ENCODE data around the gene PYGL. TPM values are rescaled to one million over a fixed set of nuclear protein-coding genes. Genes with fewer than 3 reads are reported as not detected.

Gene PYGL
- total RNA-seq, 1 donor from 2014 or later, result 63.0 TPM

GRCh38 chr14:50935126-50936015 is 8.9 kb downstream of the PYGL start:
- peaks cover 13% of the 10 kb centered on the region for H3K4me1 Mint-ChIP-seq
- H3K27ac ChIP-seq, result no peak overlapping the region
- TF ChIP-seq EZH2phosphoT487 (IDR thresholded peaks at IDR 0.05) (no peak), CTCF (IDR thresholded peaks at IDR 0.05) (no peak), EZH2 (IDR thresholded peaks at IDR 0.05) (no peak)
- H3K4me3 ChIP-seq, result no peak overlapping the region
- H4K20me1 ChIP-seq (ENCODE audit: low read depth), result no peaks in the 10 kb centered on the region
- H3K9me3 ChIP-seq (ENCODE audit: low read depth), result no peaks in the 10 kb centered on the region
- no peaks in the 10 kb centered on the region for H3K27me3 ChIP-seq
- no peak for DNase-seq (ENCODE audit: low spot score)
- H3K9me3 Mint-ChIP-seq, result no peaks in the 10 kb centered on the region
- H3K36me3 ChIP-seq, result peaks cover 7% of the 10 kb centered on the region
- peaks cover 2% of the 10 kb centered on the region for H3K36me3 Mint-ChIP-seq
- H3K27me3 Mint-ChIP-seq (ENCODE audit: insufficient read depth, low read depth), result peaks cover 2% of the 10 kb centered on the region
- H3F3A ChIP-seq (ENCODE audit: low read depth), result peaks cover 7% of the 10 kb centered on the region
- H2AFZ ChIP-seq (replicated peaks), result no peak overlapping the region
- no peak overlapping the region for H3K4me3 Mint-ChIP-seq
- H3K4me2 ChIP-seq, result no peak overlapping the region
- no peaks in the 10 kb centered on the region for H3K79me2 ChIP-seq (ENCODE audit: low read depth)
- peaks cover 10% of the 10 kb centered on the region for H3K4me1 ChIP-seq
- no peak overlapping the region for H3K27ac Mint-ChIP-seq
- no peak overlapping the region for H3K9ac ChIP-seq

GRCh38 chr14:50932592-50933495 is 11.4 kb downstream of the PYGL start:
- no peak overlapping the region for H3K4me3 Mint-ChIP-seq
- peaks cover 13% of the 10 kb centered on the region for H3K4me1 Mint-ChIP-seq
- Histone ChIP-seq H3K4me2 (no peak overlapping the region), H3K4me1 (peaks cover 10% of the 10 kb centered on the region), H3K27me3 (no peaks in the 10 kb centered on the region), H3K9ac (no peak overlapping the region), H4K20me1 (ENCODE audit: low read depth) (no peaks in the 10 kb centered on the region), H3K27ac (peak overlapping the region; percentile 10), H3F3A (ENCODE audit: low read depth) (peaks cover 7% of the 10 kb centered on the region), H3K36me3 (peaks cover 7% of the 10 kb centered on the region), H3K4me3 (no peak overlapping the region), H3K79me2 (ENCODE audit: low read depth) (no peaks in the 10 kb centered on the region), H2AFZ (replicated peaks) (no peak overlapping the region), H3K9me3 (ENCODE audit: low read depth) (no peaks in the 10 kb centered on the region)
- H3K9me3 Mint-ChIP-seq, result no peaks in the 10 kb centered on the region
- no peaks in the 10 kb centered on the region for H3K27me3 Mint-ChIP-seq (ENCODE audit: insufficient read depth, low read depth)
- peaks cover 2% of the 10 kb centered on the region for H3K36me3 Mint-ChIP-seq
- peak; percentile 29 for DNase-seq (ENCODE audit: low spot score)
- H3K27ac Mint-ChIP-seq, result no peak overlapping the region
- TF ChIP-seq CTCF (IDR thresholded peaks at IDR 0.05) (no peak), EZH2phosphoT487 (IDR thresholded peaks at IDR 0.05) (no peak), EZH2 (IDR thresholded peaks at IDR 0.05) (no peak)

GRCh38 chr14:50932156-50932555 is 12.1 kb downstream of the PYGL start:
- Histone ChIP-seq H3K9me3 (ENCODE audit: low read depth) (no peaks in the 10 kb centered on the region), H3K27me3 (no peaks in the 10 kb centered on the region), H3K4me1 (peaks cover 10% of the 10 kb centered on the region), H4K20me1 (ENCODE audit: low read depth) (no peaks in the 10 kb centered on the region), H3K36me3 (peaks cover 7% of the 10 kb centered on the region), H3K4me2 (no peak overlapping the region), H3K79me2 (ENCODE audit: low read depth) (no peaks in the 10 kb centered on the region), H3K27ac (no peak overlapping the region), H2AFZ (replicated peaks) (no peak overlapping the region), H3K4me3 (no peak overlapping the region), H3K9ac (no peak overlapping the region), H3F3A (ENCODE audit: low read depth) (peaks cover 7% of the 10 kb centered on the region)
- no peak for TF ChIP-seq CTCF (IDR thresholded peaks at IDR 0.05)
- TF ChIP-seq EZH2phosphoT487 (IDR thresholded peaks at IDR 0.05), result no peak
- TF ChIP-seq EZH2 (IDR thresholded peaks at IDR 0.05), result no peak
- no peaks in the 10 kb centered on the region for H3K27me3 Mint-ChIP-seq (ENCODE audit: insufficient read depth, low read depth)
- no peak overlapping the region for H3K4me3 Mint-ChIP-seq
- DNase-seq (ENCODE audit: low spot score), result no peak
- H3K4me1 Mint-ChIP-seq, result peaks cover 13% of the 10 kb centered on the region
- H3K36me3 Mint-ChIP-seq, result peaks cover 2% of the 10 kb centered on the region
- no peaks in the 10 kb centered on the region for H3K9me3 Mint-ChIP-seq
- no peak overlapping the region for H3K27ac Mint-ChIP-seq

All from neural progenitor cell (in vitro differentiated cells).